DOHH2 (cell line): ENCODE results near the gene PMAIP1.

Source experiments
- EZH2phosphoT487 ChIP-seq: fragments of 200-600 bp; sonication (generic); IDR thresholded peaks from 2 replicates; pipeline ENCODE4 v1.6.1; 2017; ENCODE audit warnings: borderline replicate concordance, mild to moderate bottlenecking, antibody characterized with exemption, low read length, moderate library complexity, mixed read lengths
- TF ChIP-seq, protein P1 (sequence below): fragments of 200-600 bp; sonication (generic); IDR thresholded peaks from one replicate; pipeline ENCODE4 v1.5.1; 2014; ENCODE audit warnings: antibody characterized with exemption, mild to moderate bottlenecking, low read depth, low read length; ENCODE audit not compliant: poor library complexity, severe bottlenecking

DNA sequence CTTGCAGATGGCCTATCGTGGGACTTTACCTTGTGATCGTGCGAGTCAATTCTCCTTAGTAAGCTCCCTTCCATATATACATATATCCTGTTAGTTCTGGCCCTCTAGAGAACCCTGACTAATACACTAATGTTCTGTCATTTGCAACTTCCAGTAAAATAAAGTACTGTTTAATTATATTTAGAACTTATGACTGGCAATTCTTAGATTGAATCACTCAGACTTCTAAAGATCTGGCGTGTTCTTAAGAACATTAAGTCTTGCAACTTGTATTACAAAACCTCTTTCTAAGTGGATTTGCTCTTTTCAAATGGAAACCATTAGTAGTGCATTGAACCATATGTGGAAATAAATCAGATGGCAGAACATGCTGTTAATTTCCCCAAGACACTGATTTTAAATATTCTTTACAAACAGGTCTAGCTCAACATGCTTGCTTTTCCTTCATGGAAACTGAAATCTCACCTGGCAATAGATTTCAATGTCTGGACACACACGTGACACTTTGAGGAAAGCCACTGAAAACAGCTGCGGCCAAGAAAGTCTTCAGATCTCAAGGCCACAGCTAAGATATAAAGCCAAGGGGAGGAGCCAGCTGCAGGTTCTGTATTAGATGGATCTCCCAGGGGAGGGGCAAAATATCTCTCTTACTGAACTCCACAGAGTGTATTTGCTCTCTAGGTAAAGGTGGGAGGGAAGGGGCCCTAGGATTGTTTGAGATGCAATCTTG, 50.6 kb downstream of the PMAIP1 start:
- TF ChIP-seq, protein P1, sequence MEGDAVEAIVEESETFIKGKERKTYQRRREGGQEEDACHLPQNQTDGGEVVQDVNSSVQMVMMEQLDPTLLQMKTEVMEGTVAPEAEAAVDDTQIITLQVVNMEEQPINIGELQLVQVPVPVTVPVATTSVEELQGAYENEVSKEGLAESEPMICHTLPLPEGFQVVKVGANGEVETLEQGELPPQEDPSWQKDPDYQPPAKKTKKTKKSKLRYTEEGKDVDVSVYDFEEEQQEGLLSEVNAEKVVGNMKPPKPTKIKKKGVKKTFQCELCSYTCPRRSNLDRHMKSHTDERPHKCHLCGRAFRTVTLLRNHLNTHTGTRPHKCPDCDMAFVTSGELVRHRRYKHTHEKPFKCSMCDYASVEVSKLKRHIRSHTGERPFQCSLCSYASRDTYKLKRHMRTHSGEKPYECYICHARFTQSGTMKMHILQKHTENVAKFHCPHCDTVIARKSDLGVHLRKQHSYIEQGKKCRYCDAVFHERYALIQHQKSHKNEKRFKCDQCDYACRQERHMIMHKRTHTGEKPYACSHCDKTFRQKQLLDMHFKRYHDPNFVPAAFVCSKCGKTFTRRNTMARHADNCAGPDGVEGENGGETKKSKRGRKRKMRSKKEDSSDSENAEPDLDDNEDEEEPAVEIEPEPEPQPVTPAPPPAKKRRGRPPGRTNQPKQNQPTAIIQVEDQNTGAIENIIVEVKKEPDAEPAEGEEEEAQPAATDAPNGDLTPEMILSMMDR, result no peak
- TF ChIP-seq EZH2phosphoT487, result no peak
